Fibroblast of pulmonary artery (primary cell): ENCODE measurements around the gene FLNB.
"Not testable (repeated sequence)": the region's sequence is repeated elsewhere in the genome, so short reads cannot be mapped to it uniquely, and the experiment has no call there.

Experiments used
- DNase-seq: peaks from one replicate; pipeline ENCODE4 v3.0.0-alpha.2; 2010; ENCODE audit warnings: low read depth
- H3K4me3 ChIP-seq: replicated peaks from 2 replicates; pipeline ENCODE4 v1.5.1; 2011; ENCODE audit warnings: low read depth, mild to moderate bottlenecking, control low read depth, low read length, moderate library complexity
- CTCF ChIP-seq: IDR thresholded peaks from 2 replicates; pipeline ENCODE4 v1.5.1; 2011; ENCODE audit warnings: mild to moderate bottlenecking, control low read depth, low read length, inconsistent platforms; ENCODE audit errors: missing control alignments

Gene FLNB

DNA sequence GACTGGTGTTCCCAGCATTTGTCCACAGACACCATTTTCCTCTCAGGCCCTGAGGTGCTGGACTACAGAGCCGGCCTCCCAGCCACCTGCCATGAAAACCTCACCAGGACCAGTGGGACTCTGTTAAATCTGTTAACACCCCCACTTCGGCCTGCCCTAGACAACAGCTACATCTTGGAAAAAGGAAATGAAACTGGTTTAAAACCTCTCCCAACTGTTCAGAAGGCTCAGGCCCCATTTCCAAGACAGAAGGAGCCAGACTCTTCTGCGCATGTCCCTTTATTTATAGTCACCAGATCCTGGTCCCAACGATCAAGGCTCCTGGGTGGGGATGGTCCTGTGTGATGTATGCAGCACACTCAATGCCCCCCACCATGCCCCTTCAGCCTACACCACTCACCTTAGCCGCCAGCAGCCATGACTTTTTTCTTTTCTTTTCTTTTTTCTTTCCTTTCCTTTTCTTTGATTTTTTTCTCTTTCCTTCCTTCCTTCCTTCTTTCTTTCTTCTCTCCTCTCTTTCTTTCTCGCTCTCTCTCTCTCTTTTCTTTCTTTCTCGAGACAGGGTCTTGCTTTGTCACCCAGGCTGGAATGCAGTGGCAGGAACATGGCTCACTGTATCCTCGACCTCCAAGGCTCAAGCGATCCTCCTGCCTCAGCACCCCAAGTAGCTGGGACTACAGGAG lies 25.5 kb upstream of the FLNB start:
- no peak for DNase-seq
- H3K4me3 ChIP-seq, result no peak overlapping the region
- no peak for TF ChIP-seq CTCF

DNA sequence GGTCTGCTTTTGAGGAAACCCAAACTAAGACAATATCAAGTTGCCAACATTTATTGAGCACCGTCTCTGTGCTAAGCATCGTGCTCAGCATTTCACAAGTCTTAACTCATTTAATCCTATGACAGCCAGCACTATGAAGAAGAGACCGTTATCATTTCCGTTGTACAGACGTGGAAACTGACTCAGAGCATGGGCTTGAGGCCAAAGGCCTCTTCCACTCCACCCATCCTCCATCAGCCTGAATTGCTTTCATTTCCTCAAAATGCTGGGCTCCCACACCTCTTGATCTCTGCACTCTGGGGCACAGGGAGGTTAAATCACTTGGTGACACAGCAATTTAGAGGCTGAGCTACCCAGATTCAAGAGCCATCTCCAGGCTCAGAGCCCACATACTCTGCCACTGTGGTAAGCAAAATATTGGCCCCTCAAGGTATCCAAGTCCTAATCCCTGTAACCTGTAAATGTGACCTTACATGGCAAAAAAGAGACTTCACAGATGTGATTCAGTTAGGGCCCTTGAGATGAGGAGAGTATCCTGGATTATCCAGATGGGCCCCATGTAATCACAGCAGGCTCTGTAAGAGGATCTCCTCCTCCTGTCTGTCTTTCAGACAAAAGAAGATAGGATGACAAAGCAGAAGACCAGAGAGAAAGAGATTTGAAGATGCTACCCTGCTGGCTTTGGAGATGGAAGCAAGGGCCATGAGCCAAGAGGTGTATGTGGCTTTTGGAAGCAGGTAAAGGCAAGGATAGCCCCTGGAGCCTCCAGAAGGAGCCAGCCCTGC lies 24.3 kb upstream of the FLNB start:
- peak; percentile 91 for DNase-seq
- no peak for TF ChIP-seq CTCF
- H3K4me3 ChIP-seq, result no peak overlapping the region

DNA sequence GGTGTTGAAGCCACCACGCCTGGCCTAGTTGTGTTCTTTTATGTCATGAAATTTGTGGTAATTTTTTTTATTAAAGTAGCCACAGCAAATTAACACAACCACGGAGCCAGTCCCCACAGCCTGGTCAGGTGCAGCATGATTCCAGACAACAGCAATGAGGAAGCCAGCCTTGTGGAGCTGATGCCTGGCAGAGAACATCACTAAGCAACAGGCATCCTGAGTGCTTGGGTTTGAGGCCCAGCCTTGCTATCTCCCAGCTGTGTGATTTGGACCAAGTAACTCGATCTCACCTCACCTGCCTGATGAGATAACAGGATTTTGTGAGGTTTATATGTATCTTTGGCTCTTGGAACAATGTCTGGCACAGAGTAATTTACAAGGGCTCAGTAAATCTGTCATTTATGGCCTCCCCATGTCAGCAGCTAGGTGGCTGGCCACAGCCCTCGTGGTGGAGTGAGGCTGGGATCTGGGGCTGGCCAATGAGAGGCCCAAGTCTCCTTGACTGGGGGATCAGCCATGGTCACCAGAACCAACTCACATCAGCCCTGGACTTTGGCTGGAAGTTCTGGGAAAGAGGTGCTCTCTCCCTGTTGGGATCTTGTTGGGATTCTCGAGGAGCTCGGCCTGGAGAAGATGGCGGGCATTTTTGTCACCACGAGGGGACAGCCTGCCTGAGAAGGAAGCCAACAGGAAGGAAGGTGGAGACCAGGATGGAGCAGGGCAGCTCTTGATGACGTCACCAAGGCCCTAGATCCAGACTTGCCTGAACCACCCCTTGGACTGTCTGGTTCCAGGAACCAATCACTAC lies 22.8 kb upstream of the FLNB start:
- no peak for TF ChIP-seq CTCF
- no peak for DNase-seq
- H3K4me3 ChIP-seq, result no peak overlapping the region

DNA sequence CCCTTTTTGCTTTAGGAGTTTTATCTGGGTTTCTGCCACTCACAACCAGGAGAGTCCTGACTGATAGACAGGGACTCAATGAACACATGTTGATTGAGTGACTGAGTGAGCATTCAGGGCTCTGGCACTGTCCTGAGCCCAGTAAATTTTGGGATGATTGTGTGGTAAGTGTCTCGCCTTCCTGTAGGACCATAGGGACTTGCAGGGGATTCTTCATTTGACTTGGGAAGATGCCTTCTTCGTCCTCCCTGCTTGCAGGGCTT lies 22.3 kb upstream of the FLNB start:
- H3K4me3 ChIP-seq, result no peak overlapping the region
- TF ChIP-seq CTCF, result no peak
- no peak for DNase-seq

GRCh38 chr3:57986261-57986660 lies 22.0 kb upstream of the FLNB start:
- no peak for TF ChIP-seq CTCF

DNA sequence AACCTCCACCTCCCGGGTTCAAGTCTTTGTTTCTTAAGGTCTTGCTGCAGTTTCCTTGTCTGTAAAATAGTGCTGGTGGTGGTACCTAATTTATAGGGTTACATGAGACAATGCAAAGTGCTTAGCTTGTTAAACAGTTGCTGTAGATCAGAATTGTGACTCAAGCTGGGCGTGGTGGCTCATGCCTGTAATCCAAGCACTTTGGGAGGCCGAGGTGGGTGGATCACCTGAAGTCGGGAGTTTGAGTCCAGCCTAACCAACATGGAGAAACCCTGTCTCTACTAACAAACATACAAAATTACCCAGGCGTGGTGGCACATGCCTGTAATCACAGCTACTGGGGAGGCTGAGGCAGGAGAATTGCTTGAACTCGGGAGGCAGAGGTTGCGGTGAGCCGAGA lies 19.0 kb upstream of the FLNB start:
- not testable (repeated sequence) for DNase-seq, H3K4me3 ChIP-seq

More at GRCh38 chr3:57986261-57986660, 22.0 kb upstream of the FLNB start:
- no peak for DNase-seq
- no peak overlapping the region for H3K4me3 ChIP-seq

DNA sequence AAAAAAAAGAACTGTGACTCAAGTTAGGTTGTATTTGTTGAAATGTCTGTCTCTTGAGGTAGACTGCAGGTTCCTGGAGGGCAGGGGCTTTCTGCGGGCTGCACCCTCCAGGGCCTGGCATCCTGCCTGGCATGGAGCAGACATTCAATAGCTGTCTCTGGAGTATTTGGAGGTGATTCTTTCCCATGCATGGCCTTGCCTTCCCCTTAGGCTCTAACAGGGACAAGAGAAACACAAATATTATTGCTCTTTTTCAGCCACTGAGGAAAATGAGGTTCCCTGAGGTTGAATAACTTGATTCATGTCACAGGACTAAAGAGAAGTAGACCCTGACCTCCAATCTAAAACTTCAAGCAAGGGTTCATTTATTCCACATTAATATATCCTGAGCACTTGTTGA lies 18.6 kb upstream of the FLNB start:
- DNase-seq, result no peak
- H3K4me3 ChIP-seq, result no peak overlapping the region
- TF ChIP-seq CTCF, result no peak
